ENCODE data around the gene FZD2.

Gene FZD2

DNA sequence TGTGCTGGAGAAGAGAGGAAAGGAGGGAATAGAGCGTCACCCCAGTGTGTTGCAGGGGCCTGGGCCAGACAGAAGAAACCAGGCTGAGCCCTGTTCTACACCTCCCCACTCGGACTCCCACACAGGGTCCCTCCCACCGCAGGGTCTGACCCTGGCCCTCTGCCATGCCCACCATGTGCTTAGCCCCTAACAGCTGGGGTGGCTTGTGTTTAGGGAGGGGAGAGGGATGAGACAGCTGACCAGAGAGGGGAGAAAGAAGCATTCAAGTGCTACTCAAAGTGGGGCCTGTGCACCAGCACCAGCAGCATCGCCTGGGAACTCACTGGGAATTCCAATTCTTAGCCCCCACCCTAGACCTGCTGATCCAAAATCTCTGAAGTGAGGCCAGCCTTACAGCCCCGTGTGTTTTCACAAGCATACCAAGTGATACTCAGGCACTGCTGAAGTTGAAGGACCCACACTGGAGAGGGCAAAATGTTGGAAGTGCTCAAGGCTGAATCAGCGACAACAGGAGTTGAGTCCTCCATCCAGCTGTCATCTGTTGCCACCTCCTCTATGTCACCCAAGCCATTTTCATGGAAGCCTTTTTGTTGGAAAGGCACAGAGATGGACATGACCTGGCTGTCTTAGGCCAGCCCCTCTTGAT, 47.0 kb downstream of the FZD2 start:
- no peaks in the 10 kb centered on the region for H3K4me1 Mint-ChIP-seq (ENCODE audit: low read depth)
- H3K36me3 Mint-ChIP-seq (ENCODE audit: low read depth): no peaks in the 10 kb centered on the region
- no peak overlapping the region for H3K27ac Mint-ChIP-seq
- peaks cover 5% of the 10 kb centered on the region for H3K27me3 Mint-ChIP-seq (ENCODE audit: low read depth)
- no peak overlapping the region for H3K4me3 Mint-ChIP-seq
- no peaks in the 10 kb centered on the region for H3K9me3 Mint-ChIP-seq

DNA sequence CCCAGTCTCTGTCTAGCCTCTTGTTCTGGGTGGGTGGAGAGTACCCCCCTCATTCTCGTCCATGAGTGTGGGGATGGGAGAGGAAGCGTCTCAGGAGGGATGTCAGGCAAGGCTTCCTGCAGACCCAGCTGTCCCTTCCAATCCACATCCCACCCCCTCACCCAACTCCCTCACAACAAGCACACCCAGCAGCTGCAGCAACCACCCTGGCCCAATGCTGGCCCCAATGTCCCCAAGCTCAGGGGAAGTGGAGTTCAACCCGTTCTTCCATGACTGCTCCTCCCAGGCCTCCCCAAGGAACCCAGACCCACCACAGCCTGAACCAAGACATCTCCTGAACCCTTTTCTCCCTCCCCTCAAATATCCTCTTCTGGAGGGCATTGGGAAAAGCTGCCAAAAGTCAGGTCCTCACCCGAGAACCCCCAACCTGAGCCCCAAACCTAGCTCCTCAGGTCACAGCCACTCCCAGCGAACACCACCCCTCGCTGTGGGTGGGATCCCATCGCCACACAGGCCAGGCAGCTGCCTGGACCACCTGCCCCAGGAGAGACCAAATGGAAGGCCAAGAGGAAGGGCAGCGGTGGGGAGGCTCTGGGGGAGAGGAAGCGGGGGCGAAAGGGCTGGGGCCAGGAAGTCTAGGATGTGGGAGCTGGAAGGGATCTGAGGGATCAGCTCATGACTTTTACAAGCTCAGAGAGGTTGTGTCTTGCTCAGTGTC, 47.6 kb downstream of the FZD2 start:
- H3K27me3 Mint-ChIP-seq (ENCODE audit: low read depth): peaks cover 6% of the 10 kb centered on the region
- H3K4me3 Mint-ChIP-seq: no peak overlapping the region
- no peaks in the 10 kb centered on the region for H3K9me3 Mint-ChIP-seq
- no peak overlapping the region for H3K27ac Mint-ChIP-seq
- no peaks in the 10 kb centered on the region for H3K4me1 Mint-ChIP-seq (ENCODE audit: low read depth)
- H3K36me3 Mint-ChIP-seq (ENCODE audit: low read depth): no peaks in the 10 kb centered on the region

DNA sequence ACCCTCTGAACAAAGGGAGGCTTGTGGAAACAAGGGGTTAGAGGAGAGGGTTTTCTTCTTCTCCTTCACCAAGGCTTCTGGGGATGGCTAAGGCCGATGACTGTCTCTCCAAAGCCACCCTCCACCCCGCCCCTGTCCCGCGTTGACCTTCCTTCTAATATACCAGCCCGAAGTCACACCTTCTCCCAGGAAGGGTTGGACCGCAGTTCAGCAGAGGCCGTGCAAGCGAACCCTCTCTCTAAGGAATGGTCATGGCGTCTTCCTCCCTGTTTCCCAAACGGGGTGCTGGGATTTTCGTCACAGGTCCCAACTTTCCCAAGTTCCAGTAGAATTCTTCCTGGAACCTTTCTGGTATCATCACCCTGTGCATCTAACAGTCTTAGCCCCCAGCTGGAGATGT, 49.4 kb downstream of the FZD2 start:
- Mint-ChIP-seq H3K27me3 (ENCODE audit: low read depth) (peaks cover 10% of the 10 kb centered on the region), H3K27ac (no peak overlapping the region), H3K4me1 (ENCODE audit: low read depth) (no peaks in the 10 kb centered on the region), H3K4me3 (no peak overlapping the region), H3K36me3 (ENCODE audit: low read depth) (no peaks in the 10 kb centered on the region), H3K9me3 (no peaks in the 10 kb centered on the region)

DNA sequence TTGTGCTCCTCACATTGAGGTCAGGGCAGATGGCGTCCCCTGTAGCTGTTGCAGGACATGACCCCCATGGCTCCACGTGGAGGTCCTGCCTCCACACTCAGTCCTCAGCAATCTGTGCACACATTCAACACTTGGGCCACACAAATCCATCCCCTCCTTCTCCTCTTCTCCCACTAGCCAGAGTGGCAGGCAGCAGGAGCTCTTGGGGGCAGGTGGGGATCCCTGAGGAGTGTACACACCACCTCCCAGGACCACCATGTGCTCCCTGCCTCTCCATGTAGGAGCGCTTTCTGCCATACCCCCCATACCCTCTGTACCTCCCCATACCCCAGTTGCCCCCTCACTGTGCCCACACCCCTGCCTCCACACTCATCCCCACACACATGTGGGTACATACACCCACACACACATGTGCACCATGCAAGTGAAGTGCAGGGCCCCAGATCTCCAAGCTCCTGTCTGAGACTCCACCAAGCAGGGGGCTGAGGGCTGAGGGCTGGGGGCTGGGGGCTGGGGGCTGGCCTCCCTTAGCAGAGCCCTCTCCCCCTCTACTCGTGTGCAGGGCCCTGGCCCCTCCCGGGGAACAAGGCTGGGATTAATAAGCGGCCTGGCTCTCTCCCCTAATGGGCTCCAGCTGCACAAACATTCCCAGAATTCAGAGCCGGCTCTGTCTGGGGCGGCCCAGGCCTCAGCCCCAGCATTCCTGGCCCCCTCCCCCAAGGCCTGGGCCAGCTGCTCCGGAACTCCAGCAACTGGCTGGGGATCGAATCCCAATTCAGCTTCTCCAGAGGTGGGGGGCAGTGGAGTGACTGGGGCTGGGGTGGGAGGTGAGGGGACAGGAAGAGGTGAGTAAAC, 50.8 kb downstream of the FZD2 start:
- Mint-ChIP-seq H3K9me3 (no peaks in the 10 kb centered on the region), H3K36me3 (ENCODE audit: low read depth) (no peaks in the 10 kb centered on the region), H3K27ac (no peak overlapping the region), H3K27me3 (ENCODE audit: low read depth) (peaks cover 7% of the 10 kb centered on the region), H3K4me1 (ENCODE audit: low read depth) (no peaks in the 10 kb centered on the region), H3K4me3 (no peak overlapping the region)

DNA sequence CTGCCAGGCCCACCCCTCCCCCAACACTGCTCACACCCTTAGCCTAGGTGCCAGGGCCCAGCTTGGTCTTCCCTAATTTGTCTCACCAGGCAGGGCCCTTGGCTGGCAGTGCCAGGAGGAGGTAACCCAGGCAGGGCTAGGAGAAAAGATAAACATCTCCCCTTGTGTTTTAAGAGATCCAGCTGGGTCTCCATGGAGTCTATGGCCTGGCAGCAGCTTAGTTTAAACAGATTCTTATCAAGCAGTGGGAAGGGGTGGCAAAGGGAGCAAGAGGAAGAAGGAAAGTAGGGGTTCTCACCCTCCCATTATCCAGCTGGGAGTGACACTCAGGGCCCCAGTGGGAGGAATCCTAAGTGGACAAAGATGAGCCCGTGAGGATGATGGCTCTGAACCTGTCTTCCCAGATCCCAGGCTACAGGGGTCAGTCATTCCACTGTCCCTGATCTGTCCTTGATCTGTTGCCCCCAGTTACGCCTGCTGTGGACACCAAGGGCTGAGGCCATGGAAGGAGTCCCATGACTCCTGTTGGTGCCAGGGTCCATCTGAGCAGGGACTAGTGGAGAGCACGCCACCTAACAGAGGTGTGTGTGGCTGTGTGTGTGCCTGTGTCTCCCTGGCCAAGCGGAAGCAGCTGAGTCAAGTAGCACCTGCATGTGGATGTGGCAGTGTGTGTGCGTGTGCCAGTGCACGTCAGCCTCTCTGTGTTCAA, 51.6 kb downstream of the FZD2 start:
- H3K27ac Mint-ChIP-seq: no peak overlapping the region
- H3K4me3 Mint-ChIP-seq: no peak overlapping the region
- no peaks in the 10 kb centered on the region for H3K9me3 Mint-ChIP-seq
- H3K36me3 Mint-ChIP-seq (ENCODE audit: low read depth): no peaks in the 10 kb centered on the region
- H3K4me1 Mint-ChIP-seq (ENCODE audit: low read depth): no peaks in the 10 kb centered on the region
- peaks cover 7% of the 10 kb centered on the region for H3K27me3 Mint-ChIP-seq (ENCODE audit: low read depth)

DNA sequence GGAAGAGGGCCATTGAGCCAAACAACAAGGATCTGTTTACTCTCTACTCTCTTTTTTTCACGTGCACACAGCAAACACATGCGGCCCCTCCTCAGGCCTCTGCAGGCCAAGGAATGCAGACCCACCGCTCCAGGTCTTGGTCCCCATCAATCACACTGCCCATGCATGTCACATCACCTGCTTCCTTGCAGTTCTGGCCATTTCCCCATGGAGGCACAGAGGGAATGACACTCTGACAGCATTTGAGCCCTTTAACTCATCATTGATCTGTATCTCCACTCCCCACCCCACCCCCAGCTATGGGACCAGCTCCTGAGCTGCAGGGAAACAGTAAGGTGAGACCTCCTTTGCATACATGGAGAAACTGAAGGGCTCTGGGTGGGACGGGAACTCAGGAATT, 53.0 kb downstream of the FZD2 start:
- Mint-ChIP-seq H3K27ac (no peak overlapping the region), H3K4me3 (no peak overlapping the region), H3K27me3 (ENCODE audit: low read depth) (peaks cover 7% of the 10 kb centered on the region), H3K4me1 (ENCODE audit: low read depth) (no peaks in the 10 kb centered on the region), H3K36me3 (ENCODE audit: low read depth) (no peaks in the 10 kb centered on the region), H3K9me3 (no peaks in the 10 kb centered on the region)
